H1 (cell line): ENCODE data around the gene LIPG. TPM values are rescaled to one million over a fixed set of nuclear protein-coding genes. Genes with fewer than 3 reads are reported as not detected.

Source experiments
- CTCF ChIA-PET: fragments of 300-600 bp; sonication (Branson Sonifier 250); formaldehyde crosslinking; loops from one replicate; lab custom pipeline; 2021; ENCODE audit not compliant: partially characterized antibody; lab: Charles Lee
- POLR2A ChIA-PET: fragments of 300-600 bp; sonication (Branson Sonifier 250); formaldehyde crosslinking; loops from one replicate; lab custom pipeline; 2021; ENCODE audit warnings: inconsistent platforms; ENCODE audit not compliant: partially characterized antibody; lab: Charles Lee
- DNase-seq, 2 experiments: peaks; one replicate each; pipeline versions ENCODE4 v3.0.0 to v3.0.0-alpha.2; 2010 to 2022; ENCODE audit warnings: low spot score in 2 of 2, low read depth in 1 of 2, mixed read lengths in 1 of 2
- FAIRE-seq: peaks from 2 replicates; lab custom pipeline; 2011; peaks lifted over from hg19 to GRCh38; lab: Jason Lieb, UNC
- H2AFZ ChIP-seq: 2 replicates; pipeline ENCODE4 v1.8.1; 2012; ENCODE audit warnings: low read length, inconsistent platforms
- H2AK5ac ChIP-seq: 2 replicates; pipeline ENCODE4 v1.6.1; 2013; ENCODE audit warnings: low read depth, low read length
- H2BK120ac ChIP-seq: replicated peaks from 2 replicates; pipeline ENCODE3; 2013; ENCODE audit warnings: low read depth, low read length, inconsistent platforms
- H2BK12ac ChIP-seq: 2 replicates; pipeline ENCODE4 v1.6.1; 2013; ENCODE audit warnings: low read depth, low read length
- H2BK15ac ChIP-seq: 2 replicates; pipeline ENCODE4 v1.6.1; 2013; ENCODE audit warnings: low read length
- H2BK20ac ChIP-seq: 2 replicates; pipeline ENCODE4 v1.6.1; 2013; ENCODE audit warnings: low read length
- H2BK5ac ChIP-seq: 2 replicates; pipeline ENCODE4 v1.6.1; 2013; ENCODE audit warnings: low read depth, low read length
- H3K14ac ChIP-seq: 2 replicates; pipeline ENCODE4 v1.6.1; 2013; ENCODE audit warnings: inconsistent platforms; ENCODE audit not compliant: insufficient read length
- H3K18ac ChIP-seq: 2 replicates; pipeline ENCODE4 v1.6.1; 2013; ENCODE audit warnings: low read length; ENCODE audit errors: extremely low read depth
- H3K23ac ChIP-seq: 2 replicates; pipeline ENCODE4 v1.6.1; 2013; ENCODE audit warnings: inconsistent platforms; ENCODE audit not compliant: insufficient read length
- H3K23me2 ChIP-seq: 2 replicates; pipeline ENCODE4 v1.6.1; 2013; ENCODE audit warnings: low read depth, low read length
- H3K27ac ChIP-seq: 2 replicates; pipeline ENCODE4 v1.6.1; 2011; ENCODE audit warnings: low read depth, low read length, inconsistent platforms
- H3K27me3 ChIP-seq, 4 experiments: replicated peaks in 1 of 4; 1 replicate in 1 of 4; 2 replicates in 3 of 4; pipeline versions ENCODE4 v1.6.1 to v1.8.1; 2011 to 2013; ENCODE audit warnings: low read length in 3 of 4, mild to moderate bottlenecking in 3 of 4, inconsistent platforms in 2 of 4, mixed read lengths in 2 of 4, moderate library complexity in 1 of 4; ENCODE audit not compliant: control insufficient read depth in 3 of 4, insufficient read depth in 3 of 4; ENCODE audit errors: extremely low read depth in 1 of 4
- H3K36me3 ChIP-seq, 4 experiments: 2 replicates each; pipeline versions ENCODE4 v1.6.1 to v1.8.1; 2011 to 2013; ENCODE audit warnings: mild to moderate bottlenecking in 4 of 4, low read length in 3 of 4, moderate library complexity in 2 of 4, control low read depth in 1 of 4, inconsistent platforms in 1 of 4; ENCODE audit not compliant: insufficient read depth in 4 of 4, control insufficient read depth in 2 of 4
- H3K4ac ChIP-seq: replicated peaks from 2 replicates; pipeline ENCODE3; 2013; ENCODE audit warnings: low read length, low read depth, mixed read lengths, inconsistent platforms; ENCODE audit not compliant: insufficient read length
- H3K4me1 ChIP-seq, 4 experiments: replicated peaks in 1 of 4; 1 replicate in 1 of 4; 2 replicates in 3 of 4; pipeline versions ENCODE4 v1.6.1 to v1.8.1; 2011 to 2013; ENCODE audit warnings: low read length in 3 of 4, inconsistent platforms in 2 of 4, mixed read lengths in 1 of 4; ENCODE audit not compliant: insufficient read depth in 4 of 4, control insufficient read depth in 3 of 4
- H3K4me2 ChIP-seq, 2 experiments: 2 replicates each; pipeline versions ENCODE4 v1.6.1 to v1.8.1; 2011 to 2013; ENCODE audit warnings: low read depth in 2 of 2, low read length in 2 of 2, control low read depth in 1 of 2, inconsistent platforms in 1 of 2, mild to moderate bottlenecking in 1 of 2; ENCODE audit not compliant: insufficient read depth in 1 of 2
- H3K4me3 ChIP-seq, 4 experiments: fragments of 200-600, 300-600 bp in 1 of 4; sonication (generic), shearing (Covaris generic), sonication (Bioruptor Twin) in 1 of 4; 2 replicates each; pipeline versions ENCODE4 v1.5.1 to v1.8.1; 2011 to 2016; ENCODE audit warnings: low read length in 4 of 4, low read depth in 3 of 4, control low read depth in 2 of 4, inconsistent platforms in 2 of 4, mild to moderate bottlenecking in 2 of 4, mixed read lengths in 1 of 4, moderate library complexity in 1 of 4; ENCODE audit not compliant: insufficient read depth in 2 of 4; ENCODE audit errors: extremely low read depth in 1 of 4
- H3K56ac ChIP-seq: replicated peaks from 2 replicates; pipeline ENCODE3; 2013; ENCODE audit warnings: low read depth, mild to moderate bottlenecking, mixed read lengths, low read length, inconsistent platforms; ENCODE audit not compliant: insufficient read length
- H3K79me1 ChIP-seq: 2 replicates; pipeline ENCODE4 v1.6.1; 2013; ENCODE audit warnings: low read depth, low read length, control low read depth
- H3K79me2 ChIP-seq, 2 experiments: 2 replicates each; pipeline versions ENCODE4 v1.6.1 to v1.8.1; 2012 to 2013; ENCODE audit warnings: low read length in 2 of 2, mild to moderate bottlenecking in 2 of 2, inconsistent platforms in 1 of 2; ENCODE audit not compliant: insufficient read depth in 2 of 2, control insufficient read depth in 1 of 2
- H3K9ac ChIP-seq, 4 experiments: replicated peaks in 1 of 4; 1 replicate in 1 of 4; 2 replicates in 3 of 4; pipeline versions ENCODE4 v1.6.1 to v1.8.1; 2011 to 2013; ENCODE audit warnings: low read depth in 3 of 4, low read length in 3 of 4, control low read depth in 2 of 4, mild to moderate bottlenecking in 2 of 4, moderate library complexity in 2 of 4, inconsistent platforms in 1 of 4; ENCODE audit errors: extremely low read depth in 1 of 4
- H3K9me3 ChIP-seq, 2 experiments: 2 replicates each; pipeline versions ENCODE4 v1.6.1 to v1.8.1; 2012 to 2013; ENCODE audit warnings: mild to moderate bottlenecking in 2 of 2, moderate library complexity in 2 of 2, control low read depth in 1 of 2, inconsistent platforms in 1 of 2, low read depth in 1 of 2, low read length in 1 of 2, mixed read lengths in 1 of 2; ENCODE audit not compliant: insufficient read depth in 2 of 2
- H4K20me1 ChIP-seq, 2 experiments: replicated peaks in 1 of 2; 2 replicates each; pipeline versions ENCODE3 to v1.8.1; 2011 to 2013; ENCODE audit warnings: inconsistent platforms in 2 of 2, low read length in 2 of 2, mild to moderate bottlenecking in 1 of 2; ENCODE audit not compliant: insufficient read depth in 2 of 2, control insufficient read depth in 1 of 2
- H4K5ac ChIP-seq: 2 replicates; pipeline ENCODE4 v1.6.1; 2013; ENCODE audit warnings: low read length, low read depth, mixed read lengths, inconsistent platforms; ENCODE audit not compliant: insufficient read length
- H4K8ac ChIP-seq: 2 replicates; pipeline ENCODE4 v1.8.0; 2013; ENCODE audit warnings: mild to moderate bottlenecking, moderate library complexity, low read length, inconsistent platforms; ENCODE audit not compliant: insufficient read depth; ENCODE audit errors: extremely low read depth
- H4K91ac ChIP-seq: replicated peaks from 2 replicates; pipeline ENCODE3; 2013; ENCODE audit warnings: low read length, mixed read lengths, inconsistent platforms; ENCODE audit not compliant: insufficient read length
- ASH2L ChIP-seq: fragments of 200-600, 300-600 bp; sonication (generic); IDR thresholded peaks from one replicate; pipeline ENCODE4 v1.7.1; 2017; ENCODE audit warnings: low read length
- CEBPB ChIP-seq: IDR thresholded peaks from 2 replicates; pipeline ENCODE4 v1.6.1; 2012; ENCODE audit warnings: low read depth, low read length
- HDAC2 ChIP-seq, 2 experiments: fragments of 300-600 bp in 1 of 2; sonication (generic) in 1 of 2; IDR thresholded peaks; 2 replicates each; pipeline ENCODE4 v1.6.1; 2011 to 2012; ENCODE audit warnings: low read depth in 2 of 2, low read length in 2 of 2, mild to moderate bottlenecking in 2 of 2, moderate library complexity in 2 of 2, borderline replicate concordance in 1 of 2, inconsistent platforms in 1 of 2
- POLR2A ChIP-seq, 2 experiments: IDR thresholded peaks; 1 replicate in 1 of 2; 2 replicates in 1 of 2; pipeline ENCODE4 v1.6.1; 2011; ENCODE audit warnings: low read depth in 2 of 2, low read length in 2 of 2, mild to moderate bottlenecking in 2 of 2; ENCODE audit errors: control extremely low read depth in 1 of 2
- POLR2AphosphoS5 ChIP-seq: IDR thresholded peaks from 2 replicates; pipeline ENCODE4 v1.6.1; 2011; ENCODE audit warnings: low read depth, low read length
- RAD21 ChIP-seq, 2 experiments: IDR thresholded peaks in 1 of 2; conservative IDR thresholded peaks in 1 of 2; 2 replicates each; pipeline ENCODE4 v1.6.1; 2011; ENCODE audit warnings: low read depth in 2 of 2, low read length in 2 of 2, improper control_type of control experiment in 1 of 2, inconsistent platforms in 1 of 2, mild to moderate bottlenecking in 1 of 2, moderate library complexity in 1 of 2
- RBBP5 ChIP-seq: IDR thresholded peaks from 2 replicates; pipeline ENCODE4 v1.7.1; 2012; ENCODE audit warnings: low read depth, mild to moderate bottlenecking, inconsistent platforms, low read length, moderate library complexity, borderline replicate concordance
- SIRT6 ChIP-seq: IDR thresholded peaks from one replicate; pipeline ENCODE4 v1.7.1; 2012; ENCODE audit warnings: low read length, inconsistent platforms
- SP4 ChIP-seq: IDR thresholded peaks from 2 replicates; pipeline ENCODE4 v1.6.1; 2012; ENCODE audit warnings: low read length, inconsistent platforms
- TAF7 ChIP-seq: optimal IDR thresholded peaks from 2 replicates; pipeline ENCODE3; 2011; ENCODE audit warnings: low read depth, mild to moderate bottlenecking, inconsistent platforms, low read length, moderate library complexity, borderline replicate concordance
- ZNF274 ChIP-seq: IDR thresholded peaks from 2 replicates; pipeline ENCODE4 v1.7.0; 2012; ENCODE audit warnings: low read length, borderline replicate concordance; ENCODE audit errors: extremely low read depth
- WGBS, 2 experiments: shearing (Covaris generic) in 1 of 2; methylation state at CpG; one replicate each; pipeline versions ENCODE4 v1.1.6 to v1.1.7; 2013 to 2015; ENCODE audit warnings: low lambda C conversion rate in 2 of 2, mixed read lengths in 2 of 2, inconsistent platforms in 1 of 2, low coverage in 1 of 2, missing lambda C conversion rate in 1 of 2; ENCODE audit not compliant: insufficient replicate concordance in 2 of 2, insufficient coverage in 1 of 2, insufficient read length in 1 of 2; ENCODE audit errors: extremely low coverage in 1 of 2, missing lambda C conversion rate in 1 of 2; 5-methylcytosine and 5-hydroxymethylcytosine counted together
- polyA plus RNA-seq, 7 experiments: library from polyadenylated mRNA; depleted of rRNA in 3 of 7; stranded (reverse) in 5 of 7; unstranded in 2 of 7; fragments of >200 nt in 5 of 7; fragments of 200-250 nt in 2 of 7; gene quantifications; 1 replicate in 5 of 7; 2 replicates in 1 of 7; 4 replicates in 1 of 7; pipeline versions ENCODE4 v1.2.1 to v1.2.3, GENCODE V29; 2011 to 2013; ENCODE audit warnings: missing spikeins in 2 of 7, mixed read lengths in 2 of 7
- total RNA-seq: library from RNA; stranded (reverse); fragmentation: NEBNext Ultra II Directional; extraction: Animal tissue kit (Norgen Biotek cat#: 25700); gene quantifications from 2 replicates; pipeline ENCODE4 v1.2.1, GENCODE V29; 2021
- TF ChIP-seq, protein P1 (sequence below): IDR thresholded peaks from 2 replicates; pipeline ENCODE4 v1.6.1; 2012; ENCODE audit warnings: inconsistent platforms
- TF ChIP-seq, protein P2 (sequence below): IDR thresholded peaks from 2 replicates; pipeline ENCODE4 v1.6.1; 2012; ENCODE audit warnings: inconsistent platforms

The LIPG gene
- total and polyA plus RNA-seq, 2 of the 8 experiments (the other 6 are each of a cell fraction or from before 2014, with no cell fraction given) = 9.2 to 9.8 TPM

GRCh38 chr18:49515516-49515915 is 46.3 kb upstream of the LIPG start:
- Histone ChIP-seq H3K56ac (no peak overlapping the region), H3K36me3 (no peaks in the 10 kb centered on the region), H3K23ac (no peak overlapping the region), H2BK5ac (no peak overlapping the region), H2BK12ac (peak overlapping the region; percentile 27; the same call in 1 of the 2 replicates), H3K27ac (no peak overlapping the region), H2AK5ac (no peak overlapping the region), H3K4me2 (no peak overlapping the region), H4K20me1 (no peaks in the 10 kb centered on the region), H3K18ac (no peak overlapping the region), H4K8ac (no peak overlapping the region), H3K4ac (no peak overlapping the region), H2BK15ac (no peak overlapping the region), H3K9ac (no peak overlapping the region), H3K9me3 (no peaks in the 10 kb centered on the region), H3K79me1 (no peaks in the 10 kb centered on the region), H3K4me3 (no peak overlapping the region), H3K79me2 (no peaks in the 10 kb centered on the region), H4K91ac (peak overlapping the region; percentile 34), H4K5ac (no peak overlapping the region), H3K27me3 (no peaks in the 10 kb centered on the region), H2BK20ac (no peak overlapping the region), H2AFZ (no peak overlapping the region), H3K4me1 (peaks cover 5 to 16% (median 13%) of the 10 kb centered on the region in 4 experiments; a peak in 5 of 7 replicates), H3K23me2 (no peaks in the 10 kb centered on the region), H2BK120ac (no peak overlapping the region), H3K14ac (no peak overlapping the region)
- ChIA-PET POLR2A (interaction anchor here (1.6 kb wide), 1 partner anchor 22 kb away, joined by 5 read pairs; no protein-coding TSS in a partner anchor), CTCF (interaction anchor here (0.7 to 2.5 kb wide), 7 partner anchors 8 to 781 kb away, joined by 3 to 12 read pairs (median 3); no protein-coding TSS in a partner anchor)
- TF ChIP-seq TAF7 = no peak
- TF ChIP-seq POLR2AphosphoS5 = no peak
- no peak for TF ChIP-seq ASH2L
- TF ChIP-seq ZNF274 = no peak
- no peak for TF ChIP-seq SIRT6
- TF ChIP-seq, protein P1, sequence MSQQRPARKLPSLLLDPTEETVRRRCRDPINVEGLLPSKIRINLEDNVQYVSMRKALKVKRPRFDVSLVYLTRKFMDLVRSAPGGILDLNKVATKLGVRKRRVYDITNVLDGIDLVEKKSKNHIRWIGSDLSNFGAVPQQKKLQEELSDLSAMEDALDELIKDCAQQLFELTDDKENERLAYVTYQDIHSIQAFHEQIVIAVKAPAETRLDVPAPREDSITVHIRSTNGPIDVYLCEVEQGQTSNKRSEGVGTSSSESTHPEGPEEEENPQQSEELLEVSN = no peak
- no peak for TF ChIP-seq SP4
- TF ChIP-seq, protein P2, sequence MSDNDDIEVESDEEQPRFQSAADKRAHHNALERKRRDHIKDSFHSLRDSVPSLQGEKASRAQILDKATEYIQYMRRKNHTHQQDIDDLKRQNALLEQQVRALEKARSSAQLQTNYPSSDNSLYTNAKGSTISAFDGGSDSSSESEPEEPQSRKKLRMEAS = no peak
- TF ChIP-seq RAD21 (IDR thresholded peaks at IDR 0.05 in 1 of 2, conservative IDR thresholded peaks at IDR 0.05 in 1 of 2; ENCODE audit: low read depth in 2 of 2, low read length in 2 of 2) = no peak
- TF ChIP-seq POLR2A (IDR thresholded peaks at IDR 0.05; ENCODE audit: control extremely low read depth in 1 of 2, low read depth in 2 of 2, low read length in 2 of 2) = no peak
- TF ChIP-seq HDAC2 (IDR thresholded peaks at IDR 0.05; ENCODE audit: borderline replicate concordance in 1 of 2, low read depth in 2 of 2, low read length in 2 of 2) = no peak
- TF ChIP-seq RBBP5 = no peak
- TF ChIP-seq CEBPB = no peak
- no peak for DNase-seq
- 98% methylated on average over 3 of the region's 3 CpGs; no CpG with 5 or more reads in 1 of the 2 experiments for WGBS, 2 experiments
- no peak for FAIRE-seq
